GM12872 (cell line): ENCODE measurements around the gene MKRN1.

ENCODE experiments used
- CTCF ChIP-seq: IDR thresholded peaks from 3 replicates; pipeline ENCODE4 v1.5.1; 2011; ENCODE audit warnings: low read depth, mild to moderate bottlenecking, low read length, moderate library complexity; ENCODE audit not compliant: insufficient read depth

The MKRN1 gene

GRCh38 chr7:140517546-140518369, 38.5 kb upstream of the MKRN1 start:
- peak; percentile 93 for TF ChIP-seq CTCF

DNA sequence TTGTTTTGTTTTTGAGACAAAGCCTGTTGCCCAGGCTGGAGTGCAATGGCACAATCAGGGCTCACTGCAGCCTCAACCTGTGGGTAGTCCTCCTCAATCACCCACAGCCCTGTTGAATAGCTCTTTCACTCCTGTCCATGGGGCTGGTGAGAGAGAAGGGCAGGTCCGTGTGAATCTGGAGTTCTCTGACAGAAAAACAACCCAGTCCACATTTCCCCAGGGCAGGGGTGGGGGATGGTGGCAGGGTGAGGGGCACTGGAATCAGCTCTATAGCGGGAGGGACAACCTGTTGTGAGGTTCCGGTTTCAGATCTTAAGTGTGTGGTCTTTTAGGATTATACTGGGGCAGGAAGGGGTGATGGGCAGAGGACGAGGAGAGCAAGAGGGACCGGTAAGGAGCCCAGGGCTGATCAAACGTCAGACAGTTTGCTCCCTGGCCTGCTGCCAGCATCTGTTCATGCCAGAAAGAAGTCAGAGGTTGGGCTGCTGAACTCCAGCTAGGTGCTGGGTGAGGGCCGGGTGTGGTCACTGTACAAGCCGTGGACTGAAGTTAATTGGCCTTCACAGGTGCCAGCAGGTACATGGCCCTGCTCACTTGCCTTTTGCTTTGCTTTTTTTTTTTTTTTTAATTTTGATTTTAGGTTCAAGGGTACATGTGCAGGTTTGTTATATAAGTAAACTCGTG, 33.2 kb upstream of the MKRN1 start:
- no peak for TF ChIP-seq CTCF

DNA sequence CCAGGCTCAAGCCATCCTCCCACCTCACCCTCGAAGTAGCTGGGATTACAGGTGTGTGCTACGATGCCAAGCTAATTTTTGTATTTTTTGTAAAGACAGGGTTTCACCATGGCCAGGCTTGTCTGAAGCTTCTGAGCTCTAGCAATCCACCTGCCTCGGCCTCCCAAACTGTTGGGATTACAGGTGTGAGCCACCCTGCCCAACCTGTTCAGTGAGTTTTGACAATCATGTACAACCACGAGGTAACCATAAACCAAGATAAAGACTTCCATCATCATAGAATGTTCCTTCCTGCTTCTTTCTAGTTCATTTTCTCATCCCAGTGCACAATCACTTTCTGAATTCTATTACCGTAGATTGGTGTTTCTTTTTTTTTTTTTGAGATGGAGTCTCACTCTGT, 30.5 kb upstream of the MKRN1 start:
- TF ChIP-seq CTCF: no peak

GRCh38 chr7:140506788-140507464, 27.6 kb upstream of the MKRN1 start:
- no peak for TF ChIP-seq CTCF

GRCh38 chr7:140501966-140502365, 22.7 kb upstream of the MKRN1 start:
- TF ChIP-seq CTCF: no peak

GRCh38 chr7:140497241-140497769, 18.0 kb upstream of the MKRN1 start:
- no peak for TF ChIP-seq CTCF

DNA sequence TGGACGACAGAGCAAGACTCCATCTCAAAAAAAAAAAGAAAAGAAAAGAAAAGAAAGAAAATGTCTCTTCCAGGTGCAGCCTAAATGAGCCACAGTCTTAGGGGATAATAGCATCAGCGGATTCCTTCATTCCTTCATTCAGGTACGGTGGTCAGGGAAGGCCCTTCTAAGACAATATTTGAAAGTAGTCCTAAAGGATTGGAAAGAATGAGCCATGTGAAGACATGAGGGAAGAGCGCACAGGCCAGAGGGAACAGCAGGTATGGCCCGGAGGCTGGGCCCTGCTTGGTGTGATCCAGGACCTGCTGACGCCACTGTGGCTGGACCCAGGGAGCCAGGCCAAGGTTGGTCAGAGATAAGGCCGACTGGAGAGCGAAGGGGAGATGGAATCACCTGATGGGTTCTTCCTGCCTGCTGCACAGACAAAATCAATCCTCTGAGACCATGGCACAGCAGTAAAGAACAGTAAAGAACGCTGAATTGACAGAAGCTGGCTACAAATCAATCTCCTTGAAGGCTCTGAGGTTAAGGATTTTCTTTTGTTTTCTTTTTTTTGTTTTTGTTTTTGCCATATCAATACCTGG, 16.3 kb upstream of the MKRN1 start:
- TF ChIP-seq CTCF: no peak
